Fibroblast of peridontal ligament (primary cell): Measurements from ENCODE around the gene RAB3D.
"Not testable (repeated sequence)": the region's sequence is repeated elsewhere in the genome, so short reads cannot be mapped to it uniquely, and the experiment has no call there.

Experiments
- DNase-seq: peaks from one replicate; pipeline ENCODE4 v3.0.0-alpha.2; 2010; ENCODE audit errors: extremely low read depth

Gene RAB3D

DNA sequence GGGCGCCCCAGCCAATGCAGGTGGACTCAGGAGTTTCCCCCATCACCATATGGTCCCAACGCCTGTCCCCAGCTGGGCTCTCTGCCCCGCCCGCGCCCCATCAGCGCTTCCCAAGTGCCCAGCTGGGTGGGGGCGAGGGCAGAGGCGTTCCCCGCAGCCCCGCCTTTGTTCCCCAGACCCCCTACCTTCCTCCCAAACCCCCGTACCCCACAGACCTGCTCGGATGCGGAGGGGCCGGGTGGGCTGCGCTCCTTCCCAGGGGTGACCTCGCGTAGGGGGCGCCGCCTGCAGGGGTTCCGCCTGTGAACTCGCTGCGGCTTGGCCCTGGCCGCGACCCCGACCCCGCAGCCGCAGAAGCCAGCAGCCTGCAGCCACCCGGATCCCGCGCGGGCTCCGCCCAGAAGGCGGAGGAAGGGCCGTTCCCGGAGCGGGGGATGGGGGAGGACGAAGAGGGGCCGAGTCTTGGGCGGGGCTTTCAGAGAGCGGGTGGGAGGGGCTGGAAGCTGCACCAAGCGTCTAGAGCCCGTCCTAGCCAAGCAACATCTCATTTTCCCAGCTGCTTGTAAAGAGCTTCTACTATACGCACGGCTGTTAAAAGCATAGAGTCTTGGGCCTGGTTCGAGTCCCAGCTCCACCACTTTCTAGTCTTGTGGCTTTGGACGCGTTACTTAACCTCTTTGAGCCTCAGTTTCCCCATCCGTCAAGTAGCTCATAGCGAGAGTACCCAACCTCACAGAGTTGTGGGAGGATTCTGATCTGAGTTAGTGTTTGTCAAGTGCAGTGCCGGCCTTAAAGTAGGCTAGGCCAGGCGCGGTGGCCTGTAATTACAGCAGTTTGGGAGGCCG is at the start of gene RAB3D:
Gene RAB3D, minus strand, starts transcription at position 404 of the 845 bp plus-strand sequence. CDS start 2,258 bp downstream, outside the sequence.
- DNase-seq: peak; percentile 85

GRCh38 chr19:11387162-11388034 is 47.9 kb upstream of the RAB3D start:
- DNase-seq: no peak

GRCh38 chr19:11384778-11385129 is 45.3 kb upstream of the RAB3D start:
- DNase-seq: no peak

GRCh38 chr19:11383706-11384048 is 44.2 kb upstream of the RAB3D start:
- DNase-seq: no peak

DNA sequence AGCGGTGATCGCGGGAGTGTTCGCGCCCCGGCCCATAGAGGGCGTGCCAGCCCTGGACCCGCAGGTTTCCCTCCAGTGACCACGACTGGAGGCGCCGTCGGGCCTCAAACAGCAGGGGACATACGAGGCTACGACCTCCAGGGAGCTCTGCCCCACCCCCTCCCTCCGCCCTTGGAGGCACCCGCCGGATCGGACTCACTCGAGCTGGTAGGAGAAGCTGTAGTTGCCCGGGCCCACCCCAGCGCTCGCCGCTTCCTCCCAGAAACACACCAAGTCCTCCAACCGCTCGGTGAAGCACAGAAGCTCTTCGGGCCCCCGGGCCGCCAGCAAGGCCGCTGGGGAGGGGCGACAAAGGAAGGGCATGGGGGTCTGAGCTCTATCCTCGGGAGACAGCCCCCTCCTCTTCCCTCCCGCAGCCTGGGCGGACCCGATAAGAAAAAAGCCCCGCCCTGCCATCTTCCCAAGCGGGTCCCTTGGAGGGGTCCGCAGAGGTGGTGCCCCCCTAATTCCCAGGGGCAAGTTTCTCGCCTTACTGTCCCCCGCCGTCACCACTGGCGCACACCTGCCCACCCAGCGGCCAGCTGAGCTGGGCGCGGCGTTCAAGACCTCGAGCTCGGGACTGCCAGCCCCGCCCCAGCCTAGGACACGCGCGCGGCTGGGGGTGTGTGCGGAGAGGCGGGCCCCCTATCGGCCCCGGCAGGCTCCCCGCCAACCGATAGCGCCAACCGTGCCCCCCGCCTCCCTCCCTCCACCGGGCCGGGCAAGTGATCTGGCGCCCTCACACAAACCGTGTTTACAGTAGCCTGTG is 43.6 kb upstream of the RAB3D start:
- DNase-seq: no peak

DNA sequence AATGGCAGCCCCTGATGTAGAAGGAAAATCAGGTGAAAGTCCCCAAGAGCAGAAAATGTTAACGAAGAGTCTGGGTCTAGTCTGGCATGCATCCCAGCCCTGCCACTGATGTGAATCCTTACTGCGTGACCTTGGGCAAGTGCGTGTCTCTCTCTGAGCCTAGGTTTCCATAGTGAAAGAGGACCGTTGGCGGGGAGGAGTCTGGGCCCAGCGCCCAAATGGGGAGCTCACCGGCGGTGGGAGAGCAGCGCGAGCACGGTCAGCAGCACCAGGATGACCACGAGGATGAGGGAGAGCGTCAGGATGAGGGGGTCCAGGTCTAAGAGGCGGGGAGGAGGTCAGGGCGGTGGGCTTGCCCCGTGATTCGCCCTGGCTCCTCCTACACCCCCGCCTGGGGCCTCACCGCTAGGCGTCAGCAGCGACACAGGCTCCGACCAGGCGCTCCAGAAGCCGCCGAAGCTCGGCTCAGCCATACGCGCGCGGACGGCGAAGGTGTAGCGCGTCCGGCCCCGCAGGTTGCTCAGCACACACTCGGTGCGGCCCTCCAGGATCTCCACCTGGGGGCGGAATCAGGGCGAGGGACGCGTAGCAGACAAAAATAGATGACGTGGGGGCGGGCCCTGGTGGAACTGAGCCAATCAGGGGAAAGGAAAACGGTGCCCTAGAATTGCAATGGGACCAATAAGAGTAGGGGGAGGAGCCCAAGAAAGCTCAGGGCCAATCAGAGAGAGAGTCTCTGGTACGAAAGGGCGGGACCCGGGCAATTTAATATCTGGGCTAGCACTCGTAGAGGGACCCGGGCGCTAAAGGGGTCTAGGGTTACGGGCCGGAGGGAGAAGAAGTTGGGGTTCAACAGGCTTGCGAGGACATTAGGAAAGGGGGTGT is 41.4 kb upstream of the RAB3D start:
- DNase-seq: peak; percentile 92

GRCh38 chr19:11379857-11380350 is 40.4 kb upstream of the RAB3D start:
- DNase-seq: no peak

- not testable (repeated sequence) for DNase-seq
Measured at GRCh38 chr19:11379269-11379845, 39.9 kb upstream of the RAB3D start.

GRCh38 chr19:11378319-11379189 is 39.1 kb upstream of the RAB3D start:
- peak; percentile 73 for DNase-seq

GRCh38 chr19:11377756-11378155 is 38.3 kb upstream of the RAB3D start:
- no peak for DNase-seq

GRCh38 chr19:11377237-11377636 is 37.8 kb upstream of the RAB3D start:
- DNase-seq: peak; percentile 92

DNA sequence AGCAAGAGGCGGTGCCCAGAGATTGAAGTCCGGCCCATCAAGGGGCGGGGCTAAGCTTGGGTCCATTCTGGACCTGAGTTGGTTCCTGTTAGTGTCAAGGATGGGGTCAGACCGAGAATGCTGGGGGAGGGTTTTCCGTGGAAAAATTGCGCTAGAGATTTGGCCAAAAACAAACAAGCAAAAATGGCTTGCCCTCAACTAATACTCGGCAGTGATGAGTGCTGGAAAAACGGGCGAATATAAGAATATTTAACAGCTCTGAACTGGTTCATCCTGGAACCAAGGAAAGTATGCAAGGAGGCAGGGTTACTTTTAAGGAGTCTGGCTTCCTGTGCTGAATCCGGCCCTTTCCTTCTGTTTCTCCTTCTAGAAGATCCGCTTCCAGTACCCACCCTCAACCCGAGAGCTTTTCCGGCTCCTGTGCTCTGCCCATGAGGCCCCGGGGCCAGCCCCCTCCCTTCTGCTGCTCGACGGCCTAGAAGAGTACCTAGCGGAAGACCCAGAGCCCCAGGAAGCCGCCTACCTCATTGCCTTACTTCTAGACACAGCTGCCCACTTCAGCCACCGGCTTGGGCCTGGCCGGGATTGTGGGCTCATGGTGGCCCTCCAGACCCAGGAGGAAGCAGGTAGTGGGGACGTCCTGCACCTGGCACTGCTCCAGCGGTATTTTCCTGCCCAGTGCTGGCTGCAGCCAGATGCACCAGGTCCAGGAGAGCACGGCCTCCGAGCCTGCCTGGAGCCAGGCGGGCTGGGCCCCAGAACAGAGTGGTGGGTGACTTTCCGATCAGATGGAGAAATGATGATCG is 35.9 kb upstream of the RAB3D start:
- no peak for DNase-seq

DNA sequence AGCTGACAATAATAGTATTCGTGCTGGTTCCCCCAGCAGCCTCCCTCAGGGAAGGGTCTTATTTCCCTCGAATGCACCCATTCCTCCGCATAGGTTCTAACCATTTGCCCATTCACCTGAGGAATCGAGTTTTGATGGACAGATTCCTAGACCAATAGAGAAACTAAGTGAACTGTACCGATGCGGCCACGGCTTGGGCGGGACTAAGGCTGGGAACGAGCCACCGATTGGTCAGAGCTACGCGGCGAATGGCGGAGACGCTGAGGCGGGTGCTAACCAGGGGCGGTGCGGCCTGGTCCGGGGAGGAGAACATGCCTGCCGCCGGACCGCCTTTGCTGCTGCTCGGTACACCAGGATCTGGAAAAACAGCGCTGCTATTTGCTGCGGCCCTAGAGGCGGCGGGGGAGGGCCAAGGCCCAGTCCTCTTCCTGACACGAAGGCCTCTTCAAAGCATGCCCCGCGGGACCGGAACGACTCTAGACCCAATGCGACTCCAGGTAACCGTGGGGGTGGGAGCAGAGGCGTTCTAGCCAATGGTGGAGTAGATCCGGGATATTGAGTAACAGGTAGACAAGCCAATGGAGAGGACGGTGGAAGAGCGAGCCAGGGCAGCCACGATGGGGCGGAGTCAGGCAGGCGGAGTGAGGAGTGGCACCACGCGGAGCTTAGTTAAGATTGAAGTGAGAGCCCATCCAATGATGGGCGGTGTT is 35.1 kb upstream of the RAB3D start, which contains the start of gene SWSAP1:
Gene SWSAP1, plus strand, starts transcription at position 234 of the 710 bp plus-strand sequence. Its CDS starts 15 bp downstream, at position 249.
- DNase-seq: peak; percentile 99

- no peak for DNase-seq
Measured at GRCh38 chr19:11373885-11374432, 34.5 kb upstream of the RAB3D start.

- DNase-seq: no peak
Measured at GRCh38 chr19:11373166-11373884, 33.9 kb upstream of the RAB3D start.

GRCh38 chr19:11370744-11371143 is 31.3 kb upstream of the RAB3D start:
- no peak for DNase-seq

DNA sequence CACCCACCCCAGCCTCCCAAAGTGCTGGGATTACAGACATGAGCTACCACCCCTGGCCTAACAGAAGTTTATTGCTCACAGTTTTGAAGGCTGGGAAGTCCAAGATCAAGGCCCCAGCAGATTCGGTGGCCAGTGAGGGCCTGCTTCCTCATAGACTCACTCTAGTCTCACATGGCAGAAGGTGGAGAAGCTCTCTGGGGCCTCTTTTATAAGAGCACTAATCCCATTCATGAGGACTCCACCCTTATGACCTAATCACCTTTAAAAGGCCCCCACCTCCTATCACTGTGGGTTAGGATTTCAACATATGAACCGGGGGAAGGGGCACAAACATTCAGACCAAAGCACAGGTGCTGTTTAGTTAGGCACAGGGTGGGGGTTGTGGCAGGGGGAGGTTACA is 28.1 kb upstream of the RAB3D start:
- no peak for DNase-seq
